ENCODE data around the gene CTRB1. TPM values are rescaled to one million over a fixed set of nuclear protein-coding genes. Genes with fewer than 3 reads are reported as not detected.

The CTRB1 gene
- total RNA-seq, 1 donor from 2014 or later = not detected

GRCh38 chr16:75225092-75225491 lies 6.3 kb downstream of the CTRB1 start:
- intact Hi-C loops (cut with micrococcal nuclease) = no loop called here

- intact Hi-C loops (cut with micrococcal nuclease) = no loop called here
Observed at GRCh38 chr16:75225678-75226515, 7.1 kb downstream of the CTRB1 start.

GRCh38 chr16:75226550-75227360 lies 8.0 kb downstream of the CTRB1 start:
- intact Hi-C loops (cut with micrococcal nuclease) = no loop called here

- intact Hi-C loops (cut with micrococcal nuclease) = no loop called here
Observed at GRCh38 chr16:75227361-75228142, 8.8 kb downstream of the CTRB1 start.

DNA sequence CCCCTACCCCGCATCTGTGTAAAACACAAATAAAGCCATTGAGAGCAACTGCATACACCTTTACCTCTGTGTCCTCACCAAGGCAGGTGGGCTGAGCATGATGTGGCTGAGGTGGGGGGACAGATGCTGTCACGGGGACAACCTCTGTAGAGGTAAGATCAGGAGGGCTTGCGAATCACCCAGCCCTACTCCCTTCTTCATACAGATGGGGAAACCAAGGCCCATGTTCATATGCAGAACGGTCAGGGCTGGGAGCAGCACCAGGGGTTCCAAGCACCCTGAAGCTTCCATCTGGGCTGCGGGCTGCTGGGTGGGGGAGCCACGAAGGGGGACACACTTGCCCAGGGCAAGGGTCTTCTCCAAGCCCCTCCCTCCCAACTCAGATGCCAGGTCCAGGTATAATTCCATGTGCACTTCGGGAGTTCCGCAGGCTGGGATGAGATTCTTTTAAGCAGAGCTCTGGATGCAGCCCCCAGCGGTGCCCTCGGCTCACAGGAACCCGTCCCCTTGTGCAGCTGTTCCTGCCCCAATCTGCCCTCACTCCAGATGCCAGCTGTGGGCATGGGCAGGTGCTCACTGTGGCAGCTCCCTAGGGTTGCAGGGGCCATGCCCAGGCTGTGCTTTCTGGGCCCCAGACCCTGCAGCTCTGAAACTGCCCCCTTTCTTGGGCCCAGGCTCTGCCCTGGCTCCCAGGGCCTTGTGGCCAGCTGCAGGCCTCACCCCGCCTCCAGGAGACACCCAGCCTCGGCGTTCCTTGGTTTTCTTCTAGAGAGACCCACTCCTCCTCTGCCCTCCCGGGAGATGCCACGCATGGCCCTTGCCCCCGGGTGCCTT lies 9.6 kb downstream of the CTRB1 start:
- intact Hi-C loops (cut with micrococcal nuclease) = no loop called here

DNA sequence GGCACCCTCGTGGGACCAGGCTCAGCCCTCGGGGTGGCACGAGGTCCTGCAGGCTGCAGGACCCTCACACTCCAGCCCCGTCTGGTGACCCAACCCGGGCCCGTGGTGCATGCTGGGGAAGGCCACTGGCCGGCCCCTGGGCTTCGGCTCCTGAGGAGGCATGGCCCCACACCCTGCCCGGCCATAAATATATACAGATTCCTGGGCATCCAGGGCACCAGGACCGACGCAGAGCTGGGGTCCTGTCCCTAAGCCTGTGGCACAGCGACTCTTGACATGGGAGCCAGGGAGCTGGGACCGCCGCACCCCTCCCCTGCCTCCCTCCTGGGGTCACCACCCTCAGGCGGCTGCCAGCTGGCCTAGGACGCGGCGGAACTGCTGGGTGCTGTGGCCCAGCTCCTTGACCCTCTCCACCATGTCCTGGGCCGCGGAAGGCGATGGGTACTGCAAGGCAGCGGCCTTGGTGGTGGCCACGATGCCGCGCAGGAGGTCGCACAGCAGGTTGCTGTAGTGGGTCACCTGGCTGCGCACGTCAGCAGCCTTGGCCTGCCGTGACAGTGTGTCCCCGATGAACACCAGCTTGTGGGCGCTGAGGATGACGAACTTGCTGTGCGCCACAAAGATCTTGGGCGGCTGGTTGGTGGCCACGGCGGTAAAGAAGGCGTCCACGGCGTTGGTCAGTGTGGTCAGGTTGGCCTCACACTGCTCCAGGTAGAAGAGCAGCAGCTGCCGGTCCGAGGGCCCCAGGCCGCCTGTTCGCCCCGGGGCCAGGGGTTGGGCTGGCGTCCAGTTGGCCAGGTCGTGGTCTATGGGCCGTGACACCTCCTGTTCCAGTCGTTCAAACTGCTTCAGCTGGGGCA lies 10.6 kb downstream of the CTRB1 start:
- intact Hi-C loops (cut with micrococcal nuclease) = loop anchor here (5.0 kb wide), 1 partner anchor 32 kb away; no protein-coding TSS in a partner anchor

DNA sequence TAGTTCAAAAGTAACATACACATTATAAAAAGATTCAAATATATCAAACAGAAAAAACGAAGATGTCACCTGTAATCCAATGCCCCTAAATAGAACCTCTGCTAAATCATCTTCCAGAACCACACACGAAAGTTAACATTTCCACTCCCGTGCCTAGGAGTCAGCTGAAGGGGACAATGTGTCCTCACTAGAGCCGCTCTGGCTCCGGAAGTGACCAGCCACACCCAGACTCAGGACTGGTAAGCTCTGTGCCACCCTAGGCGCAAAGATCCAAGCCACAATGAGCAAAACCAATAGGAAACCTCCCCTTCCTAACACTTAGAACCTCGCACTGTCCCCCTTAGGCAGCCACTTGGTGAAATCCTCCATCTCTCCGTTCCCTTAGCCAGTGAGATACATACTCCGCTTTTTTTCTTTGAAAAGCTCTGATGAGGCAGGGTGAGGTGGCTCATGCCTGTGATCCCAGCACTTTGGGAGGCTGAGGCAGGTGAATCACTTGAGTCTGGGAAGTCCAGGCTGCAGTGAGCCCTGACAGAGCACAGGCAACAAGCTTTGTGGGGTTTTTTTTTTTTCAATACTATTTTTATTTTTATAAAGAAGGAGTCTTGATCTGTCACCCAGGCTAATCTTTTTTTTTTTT lies 11.8 kb downstream of the CTRB1 start:
- intact Hi-C loops (cut with micrococcal nuclease) = loop anchor here (5.0 kb wide), 1 partner anchor 33 kb away; no protein-coding TSS in a partner anchor

GRCh38 chr16:75231570-75231969 lies 12.8 kb downstream of the CTRB1 start:
- intact Hi-C loops (cut with micrococcal nuclease) = loop anchor here (5.0 kb wide), 1 partner anchor 34 kb away; no protein-coding TSS in a partner anchor

GRCh38 chr16:75233611-75233938 lies 14.8 kb downstream of the CTRB1 start:
- intact Hi-C loops (cut with micrococcal nuclease) = loop anchor here (1.0 to 5.0 kb wide), 2 partner anchors 36 to 170 kb away; no protein-coding TSS in a partner anchor

DNA sequence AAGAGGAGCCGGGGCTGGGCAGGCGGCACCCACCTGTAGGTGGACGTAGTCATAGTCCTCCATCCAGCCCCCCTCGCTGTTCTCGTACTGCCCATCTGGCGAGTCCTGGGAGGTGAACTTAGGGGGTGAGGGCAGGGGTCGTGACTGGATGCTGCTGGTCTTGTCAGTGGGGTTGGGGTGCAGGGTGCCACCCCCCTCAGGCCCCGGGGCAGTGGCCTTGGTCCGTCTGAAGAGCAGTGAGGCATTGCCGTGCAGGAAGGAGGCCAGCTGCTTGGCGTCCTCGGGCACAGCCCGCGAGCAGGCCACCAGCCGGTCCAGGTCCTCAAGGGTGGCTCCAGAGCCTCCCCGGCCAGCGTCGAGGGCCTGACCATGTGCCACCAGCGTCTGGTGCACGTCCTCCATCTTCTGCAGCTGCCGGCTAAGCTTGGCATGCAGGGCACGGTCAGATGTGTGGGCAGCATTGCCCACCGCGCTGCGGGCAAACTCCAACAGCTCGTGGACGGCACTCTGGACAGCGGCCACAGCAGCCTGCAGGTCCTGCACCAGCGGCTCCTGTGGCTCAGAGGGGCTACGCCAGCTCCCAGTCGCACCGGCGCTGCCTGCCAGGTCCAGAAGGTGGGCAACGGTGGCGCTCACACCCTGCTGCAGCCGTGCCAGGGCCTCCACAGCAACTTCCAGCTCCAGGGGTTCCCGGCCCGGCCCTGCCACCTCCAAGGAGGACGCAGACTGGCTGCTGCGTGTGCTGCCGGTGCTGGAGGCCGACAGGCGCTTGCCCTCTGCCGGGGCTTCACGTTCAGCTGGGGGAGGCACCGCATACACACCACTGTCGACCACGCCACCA lies 16.3 kb downstream of the CTRB1 start:
- intact Hi-C loops (cut with micrococcal nuclease) = loop anchor here (1.0 to 5.0 kb wide), 2 partner anchors 38 to 150 kb away; no protein-coding TSS in a partner anchor

DNA sequence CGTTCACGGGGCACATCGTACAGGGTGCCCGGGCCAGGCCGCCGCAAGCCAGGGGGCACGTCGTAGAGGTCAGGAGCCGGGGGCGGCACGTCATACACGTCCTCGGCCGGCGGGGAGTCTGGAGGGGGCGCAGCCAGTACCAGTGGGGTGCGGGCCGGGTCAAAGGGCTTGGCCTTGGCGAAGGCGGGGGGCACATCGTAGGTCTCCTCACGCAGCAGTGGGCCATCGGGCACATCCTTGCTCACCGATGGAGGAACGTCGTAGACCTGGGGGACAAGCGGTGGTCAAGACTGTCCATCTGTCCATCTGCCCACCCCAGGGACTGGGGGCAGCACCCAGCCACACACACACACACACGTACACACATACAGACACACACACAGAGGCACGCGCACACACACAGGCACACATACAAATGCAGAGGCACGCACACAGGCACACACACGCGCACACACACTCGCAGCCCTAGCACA lies 17.0 kb downstream of the CTRB1 start:
- intact Hi-C loops (cut with micrococcal nuclease) = no loop called here

DNA sequence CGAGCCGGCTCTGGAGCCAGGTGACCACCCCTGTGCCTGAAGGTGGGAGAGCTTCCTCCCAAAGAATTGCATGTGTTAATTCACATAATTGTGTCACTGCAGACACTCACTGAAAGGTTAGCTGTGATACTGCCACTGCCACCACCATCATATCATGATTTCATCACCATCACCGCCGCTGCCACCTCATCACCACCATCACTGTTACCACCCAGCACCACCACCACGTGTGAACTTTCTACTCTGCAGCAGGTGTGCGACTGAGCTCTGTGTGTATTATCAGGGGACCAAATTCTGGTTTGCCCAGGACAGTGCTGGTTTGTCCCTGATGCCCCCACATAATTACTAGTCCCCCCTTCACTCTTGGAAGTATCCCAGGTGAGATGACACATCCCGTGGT lies 17.4 kb downstream of the CTRB1 start:
- intact Hi-C loops (cut with micrococcal nuclease) = no loop called here

GRCh38 chr16:75236736-75237397 lies 18.1 kb downstream of the CTRB1 start:
- intact Hi-C loops (cut with micrococcal nuclease) = no loop called here

DNA sequence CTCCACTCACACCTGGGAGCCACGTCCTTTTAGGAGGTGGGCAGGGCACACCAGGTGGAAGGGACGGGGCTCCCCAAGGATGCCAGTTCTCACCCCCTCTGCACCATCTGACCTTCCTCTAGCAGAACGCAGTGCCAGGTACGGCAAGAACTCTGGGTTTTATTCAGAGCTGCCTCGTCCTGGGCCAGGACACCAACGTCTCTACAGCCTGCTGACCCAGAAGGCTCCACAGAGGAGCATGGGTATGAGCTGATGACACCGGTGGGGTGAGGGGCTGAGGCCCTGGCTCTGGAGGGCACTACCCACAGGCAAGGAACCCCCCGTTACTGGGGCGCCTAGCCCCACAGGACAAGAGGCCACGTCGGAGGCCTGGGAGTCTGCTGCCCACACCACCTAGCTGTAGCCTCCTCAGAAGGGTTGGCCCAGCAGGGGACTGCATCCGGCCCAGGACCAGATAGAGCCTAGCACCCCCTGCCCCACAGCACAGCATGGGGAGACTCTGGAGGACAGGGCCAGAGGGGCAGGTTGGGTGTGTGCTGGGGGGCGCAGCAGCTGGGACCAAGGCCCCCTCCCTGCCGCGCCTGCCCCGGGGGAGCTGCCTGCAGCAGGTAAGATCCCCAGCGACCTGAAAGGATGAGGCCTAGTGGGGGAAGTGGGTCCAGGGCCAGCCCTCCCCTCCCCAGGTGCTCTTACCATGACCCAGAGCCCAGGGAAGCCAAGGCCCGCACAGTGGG lies 18.8 kb downstream of the CTRB1 start:
- intact Hi-C loops (cut with micrococcal nuclease) = no loop called here

GRCh38 chr16:75238132-75238852 lies 19.5 kb downstream of the CTRB1 start:
- intact Hi-C loops (cut with micrococcal nuclease) = no loop called here

Measured in T-helper 2 cell treated with Interferon-gamma antibody and Interleukin-4, amounts not matched to agents 100 ng/mL and 5 ng/mL, for 36 hours (primary cell).